SK-N-SH treated with all-trans-retinoic acid at 6 μM for 48 hours (cell line): ENCODE data around the gene FFAR3.

ENCODE experiments used
- ARNTL ChIP-seq: fragments of 450-650 bp; formaldehyde crosslinking; IDR thresholded peaks from 2 replicates; pipeline ENCODE4 v1.5.0; 2020; ENCODE audit warnings: low read depth, mild to moderate bottlenecking, moderate library complexity, borderline replicate concordance
- ESRRG ChIP-seq: fragments of 250-450 bp; sonication (Bioruptor Pico); IDR thresholded peaks from 2 replicates; pipeline ENCODE4 v1.6.1; 2021; ENCODE audit warnings: mild to moderate bottlenecking
- PPARA ChIP-seq: fragments of 250-450 bp; sonication (Bioruptor Pico); IDR thresholded peaks from 2 replicates; pipeline ENCODE4 v1.5.0; 2020; ENCODE audit warnings: mild to moderate bottlenecking, borderline replicate concordance
- TOX ChIP-seq: fragments of 250-450 bp; sonication (Bioruptor Pico); IDR thresholded peaks from 2 replicates; pipeline ENCODE4 v1.8.0; 2021; ENCODE audit warnings: mild to moderate bottlenecking, moderate library complexity, borderline replicate concordance
- ZFP3 ChIP-seq: fragments of 250-450 bp; sonication (Bioruptor Pico); IDR thresholded peaks from 2 replicates; pipeline ENCODE4 v1.5.0; 2020; ENCODE audit warnings: mild to moderate bottlenecking, moderate library complexity
- ZNF70 ChIP-seq: fragments of 450-650 bp; formaldehyde crosslinking; IDR thresholded peaks from 2 replicates; pipeline ENCODE4 v1.5.0; 2020; ENCODE audit warnings: mild to moderate bottlenecking, moderate library complexity
- TF ChIP-seq, protein P1 (sequence below): fragments of 250-450 bp; sonication (Bioruptor Pico); IDR thresholded peaks from 2 replicates; pipeline ENCODE4 v1.5.1; 2020; ENCODE audit warnings: low read depth, mild to moderate bottlenecking, moderate library complexity
- TF ChIP-seq, protein P2 (sequence below): fragments of 250-450 bp; sonication (Bioruptor Pico); IDR thresholded peaks from 2 replicates; pipeline ENCODE4 v1.8.0; 2020; ENCODE audit warnings: mild to moderate bottlenecking, moderate library complexity, borderline replicate concordance
- TF ChIP-seq, protein P3 (sequence below): fragments of 250-450 bp; sonication (Bioruptor Pico); IDR thresholded peaks from 2 replicates; pipeline ENCODE4 v1.8.0; 2021; ENCODE audit warnings: low read depth, mild to moderate bottlenecking, moderate library complexity, borderline replicate concordance

DNA sequence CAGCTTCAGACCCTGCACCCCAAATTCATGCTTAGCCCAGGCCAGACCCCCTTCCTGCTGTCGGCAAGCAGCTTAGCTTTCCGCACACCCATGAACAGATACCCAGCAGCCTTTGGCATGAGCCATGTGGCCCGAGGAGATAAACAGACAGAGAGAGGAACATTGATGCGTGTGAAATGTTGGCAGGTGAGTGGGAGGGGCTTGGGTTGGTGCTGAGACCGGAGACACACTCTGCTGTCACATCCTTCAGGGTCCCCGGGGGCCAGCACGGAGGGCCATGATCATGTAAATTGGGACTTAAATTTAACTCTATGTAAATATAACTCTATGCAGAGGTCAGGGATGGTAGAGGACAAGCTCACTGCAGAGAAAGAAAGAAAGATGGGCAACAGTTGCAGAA lies 27.8 kb upstream of the FFAR3 start:
- TF ChIP-seq PPARA = no peak
- TF ChIP-seq, protein P1, sequence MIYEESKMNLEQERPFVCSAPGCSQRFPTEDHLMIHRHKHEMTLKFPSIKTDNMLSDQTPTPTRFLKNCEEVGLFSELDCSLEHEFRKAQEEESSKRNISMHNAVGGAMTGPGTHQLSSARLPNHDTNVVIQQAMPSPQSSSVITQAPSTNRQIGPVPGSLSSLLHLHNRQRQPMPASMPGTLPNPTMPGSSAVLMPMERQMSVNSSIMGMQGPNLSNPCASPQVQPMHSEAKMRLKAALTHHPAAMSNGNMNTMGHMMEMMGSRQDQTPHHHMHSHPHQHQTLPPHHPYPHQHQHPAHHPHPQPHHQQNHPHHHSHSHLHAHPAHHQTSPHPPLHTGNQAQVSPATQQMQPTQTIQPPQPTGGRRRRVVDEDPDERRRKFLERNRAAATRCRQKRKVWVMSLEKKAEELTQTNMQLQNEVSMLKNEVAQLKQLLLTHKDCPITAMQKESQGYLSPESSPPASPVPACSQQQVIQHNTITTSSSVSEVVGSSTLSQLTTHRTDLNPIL (CRISPR knock-in tag) = no peak
- TF ChIP-seq, protein P2, sequence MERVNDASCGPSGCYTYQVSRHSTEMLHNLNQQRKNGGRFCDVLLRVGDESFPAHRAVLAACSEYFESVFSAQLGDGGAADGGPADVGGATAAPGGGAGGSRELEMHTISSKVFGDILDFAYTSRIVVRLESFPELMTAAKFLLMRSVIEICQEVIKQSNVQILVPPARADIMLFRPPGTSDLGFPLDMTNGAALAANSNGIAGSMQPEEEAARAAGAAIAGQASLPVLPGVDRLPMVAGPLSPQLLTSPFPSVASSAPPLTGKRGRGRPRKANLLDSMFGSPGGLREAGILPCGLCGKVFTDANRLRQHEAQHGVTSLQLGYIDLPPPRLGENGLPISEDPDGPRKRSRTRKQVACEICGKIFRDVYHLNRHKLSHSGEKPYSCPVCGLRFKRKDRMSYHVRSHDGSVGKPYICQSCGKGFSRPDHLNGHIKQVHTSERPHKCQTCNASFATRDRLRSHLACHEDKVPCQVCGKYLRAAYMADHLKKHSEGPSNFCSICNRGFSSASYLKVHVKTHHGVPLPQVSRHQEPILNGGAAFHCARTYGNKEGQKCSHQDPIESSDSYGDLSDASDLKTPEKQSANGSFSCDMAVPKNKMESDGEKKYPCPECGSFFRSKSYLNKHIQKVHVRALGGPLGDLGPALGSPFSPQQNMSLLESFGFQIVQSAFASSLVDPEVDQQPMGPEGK (CRISPR knock-in tag) = no peak
- no peak for TF ChIP-seq ZNF70
- no peak for TF ChIP-seq ZFP3 (CRISPR knock-in tag)
- TF ChIP-seq TOX = no peak
- TF ChIP-seq, protein P3, sequence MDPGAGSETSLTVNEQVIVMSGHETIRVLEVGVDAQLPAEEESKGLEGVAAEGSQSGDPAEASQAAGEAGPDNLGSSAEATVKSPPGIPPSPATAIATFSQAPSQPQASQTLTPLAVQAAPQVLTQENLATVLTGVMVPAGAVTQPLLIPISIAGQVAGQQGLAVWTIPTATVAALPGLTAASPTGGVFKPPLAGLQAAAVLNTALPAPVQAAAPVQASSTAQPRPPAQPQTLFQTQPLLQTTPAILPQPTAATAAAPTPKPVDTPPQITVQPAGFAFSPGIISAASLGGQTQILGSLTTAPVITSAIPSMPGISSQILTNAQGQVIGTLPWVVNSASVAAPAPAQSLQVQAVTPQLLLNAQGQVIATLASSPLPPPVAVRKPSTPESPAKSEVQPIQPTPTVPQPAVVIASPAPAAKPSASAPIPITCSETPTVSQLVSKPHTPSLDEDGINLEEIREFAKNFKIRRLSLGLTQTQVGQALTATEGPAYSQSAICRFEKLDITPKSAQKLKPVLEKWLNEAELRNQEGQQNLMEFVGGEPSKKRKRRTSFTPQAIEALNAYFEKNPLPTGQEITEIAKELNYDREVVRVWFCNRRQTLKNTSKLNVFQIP (CRISPR knock-in tag) = no peak
- no peak for TF ChIP-seq ESRRG (CRISPR knock-in tag)
- no peak for TF ChIP-seq ARNTL
